ENCODE results near the gene DYRK1A.
A peak's percentile ranks its signal among the peaks of the same experiment; 100 is the strongest.

Gene DYRK1A

DNA sequence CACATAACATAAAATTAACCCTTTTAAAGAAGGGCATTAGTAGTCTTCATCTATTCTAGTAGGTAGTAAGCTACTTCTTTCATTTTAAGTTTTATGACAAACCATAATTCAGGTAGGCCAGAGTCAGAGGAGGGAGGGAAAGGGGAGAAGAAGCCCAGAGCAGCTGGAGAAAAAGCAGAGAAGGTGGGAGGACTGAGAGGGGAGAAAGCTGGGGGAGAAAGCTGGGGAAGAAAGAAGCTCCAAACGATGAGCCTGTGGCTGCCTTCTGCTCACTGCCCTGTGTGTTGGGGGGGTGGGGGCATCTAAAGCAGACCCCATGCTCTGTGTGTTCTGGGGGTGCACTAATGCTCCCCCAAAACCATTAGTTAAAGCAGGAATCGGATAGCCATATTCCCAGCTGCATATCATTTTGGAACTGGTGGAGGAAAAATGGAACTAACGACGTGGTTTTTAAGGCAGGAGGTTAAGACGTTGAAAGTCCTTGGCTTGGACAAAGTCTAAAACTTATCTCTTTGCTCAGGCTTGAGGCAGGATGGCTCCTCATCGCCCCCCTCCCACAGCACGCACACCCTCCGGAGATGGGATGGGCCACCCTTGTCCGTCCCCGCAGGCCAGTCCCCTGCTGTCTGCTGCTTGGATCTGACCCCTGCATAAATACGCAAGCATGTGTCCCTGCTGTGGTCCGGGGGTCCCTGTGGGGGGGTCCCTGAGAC, 184.2 kb downstream of the DYRK1A start:
- no peak for DNase-seq (ENCODE audit: low spot score)

DNA sequence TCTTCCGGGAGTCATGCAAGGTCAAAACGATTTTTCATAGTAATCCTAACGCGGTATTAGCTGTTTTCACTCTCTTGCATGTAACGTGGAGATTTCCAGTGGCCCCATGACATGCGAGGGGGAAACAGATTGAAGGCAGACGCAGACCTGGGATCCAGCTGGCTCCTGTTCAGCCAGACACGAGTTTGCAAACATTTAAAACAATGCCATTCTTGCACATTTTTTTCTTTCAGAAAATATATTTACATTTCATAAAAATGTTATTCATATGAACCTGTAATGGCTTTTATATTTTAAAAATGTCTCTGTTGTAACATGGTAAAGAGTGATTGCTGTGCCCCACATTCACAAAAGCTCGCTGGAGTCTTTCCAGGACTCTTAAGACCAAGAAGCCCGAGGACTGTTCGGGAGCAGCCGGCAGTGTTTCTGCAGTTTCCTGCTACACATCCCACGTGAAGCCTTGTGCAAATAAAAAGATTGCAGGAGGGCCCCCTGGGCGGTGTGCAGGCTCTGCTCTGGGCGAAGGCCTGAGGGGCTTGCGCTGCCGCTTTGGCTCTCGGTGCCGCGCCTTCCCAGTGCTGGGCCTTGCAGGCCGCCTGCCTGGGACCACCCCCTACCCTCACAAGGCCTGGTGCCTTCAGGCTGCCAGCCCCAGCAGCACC, 184.9 kb downstream of the DYRK1A start:
- DNase-seq (ENCODE audit: low spot score) = no peak

DNA sequence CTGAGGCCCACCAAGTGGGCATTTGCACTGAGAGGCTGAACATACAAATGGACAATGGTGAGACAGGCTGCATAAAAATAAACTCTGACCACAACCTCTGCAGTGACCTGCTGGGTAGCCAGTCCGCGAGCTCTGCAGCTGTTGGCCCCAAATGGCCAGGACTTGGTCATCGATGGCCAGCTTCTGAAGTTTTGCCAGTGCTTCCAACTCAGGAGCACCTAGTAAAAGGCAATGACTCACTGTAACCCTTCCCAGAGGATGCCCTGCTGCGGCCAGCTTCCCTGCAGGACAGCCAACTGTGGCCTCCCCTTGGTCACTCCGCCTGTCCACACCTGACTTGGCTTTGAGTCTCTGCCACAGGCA, 185.4 kb downstream of the DYRK1A start:
- DNase-seq (ENCODE audit: low spot score) = no peak

DNA sequence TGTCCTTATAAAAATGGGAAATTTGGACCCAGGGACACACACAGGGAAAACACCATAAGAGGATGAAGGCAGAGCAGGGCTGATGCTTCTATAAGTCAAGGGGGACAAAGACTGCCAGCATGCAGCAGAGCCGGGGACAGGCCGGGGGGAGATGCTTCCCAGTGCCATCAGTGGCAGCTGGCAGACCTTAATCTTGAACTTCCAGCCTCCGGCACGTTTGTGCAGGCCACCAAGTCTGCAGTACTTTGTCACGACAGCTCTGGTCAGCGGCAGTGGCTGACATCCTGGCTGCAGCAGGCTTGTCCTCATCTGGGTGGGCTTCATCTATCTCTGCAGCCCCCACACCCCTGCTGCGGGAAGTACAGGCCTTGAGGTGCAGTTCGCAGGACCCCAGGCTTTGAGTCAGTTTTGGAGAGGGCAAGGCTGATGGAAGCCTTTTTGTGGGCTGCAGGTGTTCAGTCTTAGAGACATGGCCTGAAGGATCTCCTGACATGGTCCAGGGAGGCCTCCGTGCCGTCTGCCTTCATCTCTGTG, 186.0 kb downstream of the DYRK1A start:
- DNase-seq (ENCODE audit: low spot score) = no peak

DNA sequence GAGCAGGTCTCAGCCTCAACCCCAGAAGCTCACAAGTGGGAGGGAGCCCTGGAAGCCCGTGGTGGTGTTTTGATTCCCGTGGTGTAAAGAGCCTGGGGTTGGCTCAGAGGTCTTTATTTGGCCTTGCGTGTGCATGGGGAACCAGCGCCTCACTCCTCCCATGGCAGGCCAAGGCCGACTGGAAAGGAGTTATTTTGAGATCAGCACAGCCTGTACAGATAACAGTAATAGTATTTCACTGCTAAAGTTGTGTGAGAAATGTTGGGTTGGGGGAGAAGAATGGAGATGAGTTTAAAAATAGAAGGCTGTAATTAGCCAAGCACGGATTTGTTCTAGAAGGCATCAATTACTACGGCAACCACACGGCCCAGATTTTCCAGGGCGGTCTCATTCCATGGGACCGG, 186.5 kb downstream of the DYRK1A start:
- no peak for DNase-seq (ENCODE audit: low spot score)

DNA sequence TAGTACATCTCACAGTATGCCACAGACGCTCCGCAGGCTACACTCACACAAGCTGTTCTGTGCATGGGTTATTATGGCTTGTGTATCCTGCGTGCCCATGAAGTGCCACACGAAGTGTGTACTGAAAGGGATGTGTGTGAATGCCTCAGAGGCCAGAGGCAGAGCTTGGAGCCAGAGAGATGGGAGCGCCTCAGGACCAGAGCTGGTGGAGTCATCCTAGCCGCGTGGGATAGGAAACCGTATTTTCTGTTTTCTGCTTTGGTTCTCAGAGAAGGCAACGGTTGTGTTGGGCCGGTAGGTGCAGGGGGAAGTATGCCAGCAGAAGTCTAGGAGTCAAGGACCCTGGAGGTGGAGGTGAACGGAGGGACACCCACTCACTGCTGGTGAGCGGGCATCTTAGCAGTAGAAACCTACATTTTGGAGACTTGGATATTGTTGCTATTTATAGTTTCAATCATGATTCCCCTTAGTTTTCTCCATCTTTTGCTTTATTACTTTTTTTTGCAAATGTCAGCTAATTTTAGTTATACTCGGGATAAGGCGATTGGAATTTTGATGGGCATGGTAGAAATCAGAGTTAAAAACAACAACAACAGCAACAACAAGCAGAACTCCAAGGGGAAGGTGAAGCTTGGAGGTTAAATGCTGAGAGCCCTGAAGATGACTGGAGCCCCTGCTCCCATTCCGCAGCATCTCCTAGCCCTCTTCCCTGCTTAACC, 188.2 kb downstream of the DYRK1A start:
- DNase-seq (ENCODE audit: low spot score) = no peak

DNA sequence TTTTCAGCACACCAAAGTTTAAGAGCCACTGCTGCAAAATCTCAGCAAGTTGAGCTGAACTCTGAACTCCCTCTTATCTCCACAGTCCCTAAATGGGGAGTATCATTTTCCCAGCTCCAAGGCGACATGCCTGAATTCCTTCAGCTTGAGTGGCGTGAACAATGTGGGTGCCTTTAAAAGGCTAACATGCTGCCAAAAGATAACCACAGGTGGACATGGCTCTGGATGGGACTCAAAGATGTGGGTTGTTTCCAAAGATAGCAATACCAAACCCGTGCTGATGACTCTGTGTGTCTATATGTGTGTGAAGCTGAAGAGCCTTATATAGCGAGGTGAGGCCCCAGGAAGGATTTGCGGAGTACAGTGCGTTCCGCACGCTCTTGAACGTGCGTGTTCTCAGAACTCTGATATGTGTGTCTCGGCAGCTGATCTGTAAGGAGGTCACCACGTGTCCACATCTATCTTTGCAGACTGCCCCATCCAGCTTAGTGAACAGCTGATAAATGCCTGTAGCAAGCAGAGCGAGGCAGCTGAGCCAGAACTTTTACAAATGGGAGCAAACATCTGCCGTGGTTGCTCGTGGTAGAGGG, 189.2 kb downstream of the DYRK1A start:
- no peak for DNase-seq (ENCODE audit: low spot score)

DNA sequence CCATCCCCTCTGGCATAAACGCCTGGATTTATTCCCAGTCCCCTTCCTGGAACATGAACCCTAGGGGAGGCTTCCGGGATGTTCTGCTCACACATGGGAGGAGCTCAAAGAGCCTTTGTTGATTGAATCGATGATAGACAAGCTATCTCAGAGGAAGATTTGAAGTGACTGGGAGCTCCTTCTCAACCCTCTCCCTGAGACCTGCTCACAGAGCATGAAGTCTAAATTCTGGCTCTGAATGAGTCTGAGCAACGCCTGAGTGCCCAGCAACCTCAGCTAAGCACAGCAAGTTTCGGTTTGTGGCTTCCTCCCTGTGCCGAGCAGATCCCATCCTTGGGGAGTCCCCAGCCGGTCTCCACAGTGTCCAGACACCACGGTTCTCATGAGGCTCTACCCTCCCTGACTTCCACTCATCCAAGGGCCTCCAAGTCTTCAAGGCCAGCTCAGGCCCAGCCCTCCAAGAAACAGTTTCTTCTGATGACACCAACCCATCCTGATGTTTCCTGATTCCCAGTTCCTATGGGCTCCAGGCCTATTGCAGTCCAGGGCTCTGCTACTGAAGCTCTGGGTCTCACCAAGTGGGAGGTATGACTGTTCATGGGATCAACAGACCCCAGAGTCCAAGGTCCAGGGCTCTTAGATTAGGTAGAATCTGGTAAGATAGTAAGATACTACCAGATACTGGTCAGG, 190.8 kb downstream of the DYRK1A start:
- DNase-seq (ENCODE audit: low spot score) = no peak

DNA sequence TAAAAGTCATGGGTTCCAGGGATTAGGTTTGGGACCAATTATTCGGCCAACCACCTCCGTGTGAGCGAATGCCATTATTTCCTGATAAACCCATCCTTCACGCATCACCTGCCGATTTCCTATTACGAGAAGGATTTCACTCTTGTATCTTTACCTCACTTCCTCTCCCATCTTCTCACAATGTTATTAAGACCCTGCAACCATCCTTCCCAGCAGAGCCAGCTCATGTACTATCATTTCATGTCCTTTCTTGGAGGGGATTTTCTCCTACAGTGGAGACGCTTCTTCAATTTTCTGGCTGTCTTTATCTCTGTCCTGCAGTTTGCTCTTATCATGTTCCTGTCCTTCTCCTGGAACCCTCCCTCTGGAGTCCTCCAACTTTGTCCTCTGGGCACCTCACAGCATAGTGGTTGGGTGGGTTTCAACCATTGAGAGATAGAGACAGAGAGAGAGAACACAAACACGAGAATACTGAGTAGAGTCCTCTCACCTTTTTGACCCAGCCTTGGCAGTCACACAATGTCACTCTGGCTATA, 192.2 kb downstream of the DYRK1A start:
- DNase-seq (ENCODE audit: low spot score) = no peak

DNA sequence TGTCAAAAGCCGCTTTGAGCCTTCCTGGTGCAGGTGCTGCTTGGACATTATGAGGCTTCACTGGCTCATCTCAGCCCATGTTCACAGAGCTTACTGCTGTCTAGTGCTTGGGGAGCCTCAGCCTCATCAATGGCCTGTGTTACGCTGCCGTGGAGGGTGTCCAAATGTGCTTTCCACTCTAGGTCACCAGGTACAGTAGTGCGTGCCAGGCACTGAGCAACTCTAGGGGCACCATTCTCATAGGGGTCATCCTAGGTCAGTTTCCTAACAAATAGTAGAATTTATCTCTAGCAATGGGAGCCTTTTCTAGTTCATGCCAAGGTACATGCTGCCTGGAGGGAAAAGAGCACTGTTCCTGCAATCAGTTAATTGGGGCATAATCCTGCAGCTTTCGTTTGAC, 193.8 kb downstream of the DYRK1A start:
- DNase-seq (ENCODE audit: low spot score) = no peak

DNA sequence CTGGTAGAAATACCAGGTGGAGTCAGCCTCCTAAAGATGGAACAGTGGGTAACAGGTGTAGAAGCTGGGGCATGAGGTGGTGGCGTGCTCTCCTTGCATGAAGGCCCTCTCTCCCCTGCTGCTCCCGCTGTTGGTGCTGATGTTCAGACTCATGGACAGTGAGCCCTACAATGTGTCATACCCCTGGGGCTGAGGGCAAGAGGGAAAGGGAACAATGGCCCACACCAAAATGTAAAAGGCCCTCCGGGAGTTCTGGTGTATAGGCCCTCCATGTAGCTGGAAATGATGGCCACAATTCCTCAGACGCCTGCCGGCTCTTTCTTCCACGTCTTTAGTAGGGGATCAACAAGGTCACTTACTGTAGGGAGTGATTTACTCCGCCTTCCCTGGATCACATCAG, 194.9 kb downstream of the DYRK1A start:
- no peak for DNase-seq (ENCODE audit: low spot score)

DNA sequence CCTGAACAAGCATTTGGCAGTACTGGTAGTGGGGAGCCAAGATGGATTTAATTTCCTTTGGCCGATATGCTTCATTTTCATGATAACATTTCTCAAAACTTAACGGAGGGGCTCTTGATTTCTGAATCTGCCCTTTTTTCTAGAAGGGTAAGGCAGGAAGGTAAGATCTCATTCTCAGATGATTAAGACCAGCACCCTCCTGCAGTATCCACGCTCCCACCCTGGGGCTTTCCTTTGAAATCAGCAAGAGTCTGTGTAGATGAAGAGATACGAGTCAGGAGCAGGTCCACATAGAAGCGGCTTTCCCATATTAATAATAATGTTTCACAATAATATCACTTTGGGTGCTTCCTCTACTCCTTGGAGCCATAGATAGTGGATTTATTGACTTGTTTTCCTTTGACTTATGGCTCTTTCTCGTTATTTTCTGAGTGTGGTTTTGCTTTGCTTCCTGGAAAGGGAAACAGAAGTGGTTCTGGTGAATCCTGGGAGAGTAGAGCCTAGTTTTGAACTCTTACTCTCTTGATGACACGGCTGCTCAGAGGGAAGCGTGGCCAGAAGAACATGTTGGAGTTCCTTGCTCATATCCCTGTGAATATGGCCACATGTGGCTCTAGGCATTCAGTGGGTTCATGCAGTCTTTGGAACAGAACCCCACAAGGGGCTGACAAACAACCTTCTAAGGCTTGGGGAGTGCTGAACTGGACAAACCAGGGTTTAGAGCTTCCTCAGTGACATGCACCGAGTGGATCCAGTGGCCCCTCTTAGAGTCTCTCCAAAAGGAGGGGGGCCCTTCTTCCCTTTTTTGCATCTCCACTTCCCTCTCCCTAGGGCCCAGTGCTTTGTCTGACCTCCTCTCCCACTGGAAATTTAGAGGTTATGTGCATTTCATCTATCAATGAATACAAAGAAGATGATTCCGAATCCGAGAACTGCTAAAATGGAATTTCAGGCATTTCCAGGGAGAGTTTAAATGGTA, 195.7 kb downstream of the DYRK1A start:
- DNase-seq (ENCODE audit: low spot score) = no peak

DNA sequence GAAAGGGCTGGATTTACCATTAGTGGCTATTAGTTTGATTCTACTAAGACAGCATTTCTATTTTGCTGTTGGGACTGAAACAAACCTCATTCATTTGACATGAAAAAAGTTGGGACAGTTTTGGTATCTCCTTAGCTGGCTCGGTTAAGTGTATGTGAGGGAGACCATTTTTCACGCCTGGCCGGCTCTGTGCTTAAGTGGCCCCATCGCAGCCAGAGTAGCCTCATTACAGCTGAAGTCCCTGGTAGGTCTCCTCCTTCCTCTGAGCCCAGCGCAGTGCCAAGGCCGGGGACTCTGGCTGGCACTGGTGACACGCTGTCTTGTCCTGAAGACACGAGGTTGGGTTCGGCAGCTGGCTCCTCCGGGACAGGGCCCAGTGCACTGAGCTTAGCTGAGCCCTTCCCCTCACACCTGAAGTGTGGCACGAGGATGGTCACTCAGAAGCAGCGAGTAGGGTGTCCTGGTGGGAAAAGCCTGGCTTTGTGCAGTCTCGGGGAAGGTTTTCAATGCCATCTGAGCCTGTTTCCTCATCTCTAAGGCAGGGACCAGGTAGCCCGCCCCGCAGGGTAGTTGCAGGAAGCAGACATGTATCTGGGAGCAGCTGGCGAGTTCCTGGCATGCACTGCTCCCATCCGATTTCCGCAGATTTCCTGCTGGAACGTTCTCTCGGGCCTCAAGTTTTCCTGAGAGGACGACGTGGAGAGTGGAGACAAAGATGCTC, 196.5 kb downstream of the DYRK1A start:
- no peak for DNase-seq (ENCODE audit: low spot score)

DNA sequence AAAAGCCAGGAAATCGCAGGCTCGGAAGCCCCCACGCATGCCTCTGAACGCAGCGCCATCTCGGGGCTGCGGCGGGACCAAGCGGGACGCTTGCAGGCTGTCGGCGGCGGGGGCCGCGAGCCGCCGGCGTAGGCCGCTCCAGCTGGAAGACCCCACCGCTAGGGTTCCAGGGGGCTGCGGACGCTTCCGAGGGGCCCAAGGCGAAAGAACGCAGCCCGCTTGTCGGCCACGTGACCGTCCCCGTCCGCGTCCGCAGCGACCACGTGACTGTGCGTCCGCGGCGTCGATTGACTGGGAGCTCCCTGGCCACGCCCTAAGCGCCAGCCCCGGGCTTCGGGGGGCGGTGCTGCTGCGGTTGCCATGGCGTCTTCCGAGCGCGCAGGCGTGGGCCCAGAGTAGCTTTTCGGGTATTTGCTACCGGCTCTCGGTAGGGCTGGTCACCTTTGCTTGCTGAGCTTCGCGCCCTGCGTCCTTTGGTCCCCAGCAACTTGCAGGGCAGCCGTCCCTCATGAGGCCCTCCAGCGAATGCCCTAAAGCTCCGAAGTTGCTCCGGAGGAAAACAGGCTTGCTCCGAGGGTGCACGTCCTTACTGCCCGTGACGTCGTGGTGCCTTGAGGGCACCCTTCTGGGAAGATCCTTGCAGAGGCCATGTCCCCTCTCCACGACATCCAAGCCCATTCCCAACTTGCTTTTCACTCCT, 197.2 kb downstream of the DYRK1A start:
- peak; percentile 93 for DNase-seq (ENCODE audit: low spot score)

DNA sequence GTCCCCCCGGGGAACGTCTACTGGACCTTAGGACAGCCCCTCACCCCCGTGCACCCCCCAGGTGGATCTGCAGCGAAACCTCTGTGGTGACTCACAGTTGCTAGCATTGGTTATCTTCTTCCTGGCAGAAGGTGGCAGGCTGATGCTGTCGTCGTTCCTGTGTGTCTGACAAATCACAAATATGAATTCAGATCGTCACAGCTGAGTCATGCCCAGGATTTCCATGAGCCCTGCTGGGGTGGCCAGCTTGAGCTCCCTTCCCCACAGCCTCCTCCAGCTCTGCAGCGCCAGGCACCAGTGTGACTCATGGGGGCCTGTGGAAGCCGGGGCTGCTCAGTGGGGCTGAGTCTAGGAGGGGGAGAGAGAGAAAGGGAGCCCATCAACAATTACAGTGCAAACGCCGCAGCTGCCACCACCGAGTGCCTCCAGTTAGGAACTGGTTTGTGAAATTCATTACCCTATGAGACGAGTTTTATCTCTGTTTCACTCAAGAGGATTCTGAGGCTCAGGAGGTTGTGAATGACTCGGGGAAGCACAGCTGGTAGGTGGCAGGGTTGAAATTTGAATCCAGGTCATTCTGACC, 197.9 kb downstream of the DYRK1A start:
- peak; percentile 87 for DNase-seq (ENCODE audit: low spot score)

DNA sequence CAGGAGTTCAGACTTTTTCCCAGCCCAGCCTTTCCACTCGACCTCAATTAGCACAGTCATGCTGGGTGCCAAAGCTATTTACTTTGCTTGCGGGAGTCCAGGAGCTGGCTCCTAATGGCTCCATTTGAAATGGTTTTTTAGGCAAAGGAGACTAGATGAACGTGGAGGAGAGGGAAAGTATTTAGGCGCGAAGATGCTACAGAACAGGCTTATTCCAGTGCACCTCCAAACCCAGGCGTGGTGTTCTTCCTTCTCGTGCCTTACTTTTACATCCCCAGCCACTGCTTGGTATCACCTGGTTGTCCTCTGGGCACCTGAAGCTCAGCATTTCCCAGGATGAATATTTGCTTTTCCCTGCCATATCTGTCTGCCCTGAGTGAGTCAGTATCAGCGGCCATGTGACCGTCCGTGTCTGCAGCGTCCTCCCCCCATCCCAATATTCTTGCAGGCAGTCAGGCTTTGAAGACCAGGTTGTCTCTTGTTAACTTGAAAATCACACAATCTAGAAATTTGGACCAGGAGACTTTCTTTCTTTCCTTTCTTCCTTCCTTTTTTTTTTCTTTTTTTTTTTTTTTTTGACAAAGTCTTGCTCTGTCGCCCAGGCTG, 198.5 kb downstream of the DYRK1A start:
- no peak for DNase-seq (ENCODE audit: low spot score)

DNA sequence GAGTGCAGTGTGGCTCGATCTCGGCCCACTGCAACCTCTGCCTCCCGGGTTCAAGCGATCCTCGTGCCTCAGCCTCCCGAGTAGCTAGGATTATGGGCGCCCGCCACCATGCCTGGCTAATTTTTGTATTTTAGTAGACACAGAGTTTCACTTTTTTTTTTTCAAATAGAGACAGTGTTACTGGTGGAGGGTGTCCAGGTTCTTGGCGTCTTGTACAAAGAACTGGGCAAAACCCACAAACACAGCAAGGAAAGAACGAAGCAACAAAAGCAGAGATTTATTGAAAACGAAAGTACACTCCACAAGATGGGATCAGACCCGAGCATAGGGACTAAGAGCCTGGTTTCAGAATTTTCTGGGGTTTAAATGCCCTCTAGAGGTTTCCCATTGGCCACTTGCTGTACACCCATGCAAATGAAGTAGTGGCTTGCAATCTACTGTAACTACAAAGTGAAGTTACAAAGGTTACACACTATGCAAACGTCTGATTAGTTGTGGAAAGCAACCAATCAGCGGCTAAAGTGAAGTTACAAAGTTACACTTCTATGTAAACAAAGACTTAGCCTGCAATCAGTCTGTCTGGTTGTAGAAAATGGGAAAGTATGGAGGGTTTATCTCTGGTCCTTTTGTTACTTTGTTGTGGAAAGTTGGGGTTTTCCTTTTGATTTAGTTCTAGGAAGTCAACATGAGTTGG, 199.1 kb downstream of the DYRK1A start:
- DNase-seq (ENCODE audit: low spot score) = no peak

All from CD4-positive, alpha-beta T cell treated with Interleukin-6 at 100 ng/mL for 8 hours (primary cell).